Measurements from ENCODE around the gene KRT84.

The KRT84 gene, protein sequence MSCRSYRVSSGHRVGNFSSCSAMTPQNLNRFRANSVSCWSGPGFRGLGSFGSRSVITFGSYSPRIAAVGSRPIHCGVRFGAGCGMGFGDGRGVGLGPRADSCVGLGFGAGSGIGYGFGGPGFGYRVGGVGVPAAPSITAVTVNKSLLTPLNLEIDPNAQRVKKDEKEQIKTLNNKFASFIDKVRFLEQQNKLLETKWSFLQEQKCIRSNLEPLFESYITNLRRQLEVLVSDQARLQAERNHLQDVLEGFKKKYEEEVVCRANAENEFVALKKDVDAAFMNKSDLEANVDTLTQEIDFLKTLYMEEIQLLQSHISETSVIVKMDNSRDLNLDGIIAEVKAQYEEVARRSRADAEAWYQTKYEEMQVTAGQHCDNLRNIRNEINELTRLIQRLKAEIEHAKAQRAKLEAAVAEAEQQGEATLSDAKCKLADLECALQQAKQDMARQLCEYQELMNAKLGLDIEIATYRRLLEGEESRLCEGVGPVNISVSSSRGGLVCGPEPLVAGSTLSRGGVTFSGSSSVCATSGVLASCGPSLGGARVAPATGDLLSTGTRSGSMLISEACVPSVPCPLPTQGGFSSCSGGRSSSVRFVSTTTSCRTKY

DNA sequence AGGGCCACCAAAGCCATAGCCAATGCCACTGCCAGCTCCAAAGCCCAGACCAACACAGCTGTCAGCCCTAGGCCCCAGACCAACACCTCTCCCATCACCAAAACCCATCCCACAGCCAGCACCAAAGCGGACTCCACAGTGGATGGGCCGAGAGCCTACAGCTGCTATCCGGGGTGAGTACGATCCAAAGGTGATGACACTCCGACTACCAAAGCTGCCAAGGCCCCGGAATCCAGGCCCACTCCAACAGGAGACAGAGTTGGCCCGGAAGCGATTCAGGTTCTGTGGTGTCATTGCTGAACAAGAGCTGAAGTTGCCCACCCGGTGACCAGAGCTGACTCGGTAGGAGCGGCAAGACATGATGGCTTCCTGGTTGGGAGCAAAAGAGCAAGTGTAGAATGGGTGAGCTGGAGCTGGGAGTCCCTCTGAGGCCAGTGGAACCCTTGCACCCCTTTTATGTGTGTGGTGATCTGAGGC is at the start of gene KRT84:
Gene KRT84, minus strand, starts transcription at position 427 of the 477 bp plus-strand sequence. Its CDS starts 67 bp downstream, at position 360.
- in situ Hi-C loops (cut with MboI; ENCODE audit: low sequenced_read_pairs) = no loop called here

DNA sequence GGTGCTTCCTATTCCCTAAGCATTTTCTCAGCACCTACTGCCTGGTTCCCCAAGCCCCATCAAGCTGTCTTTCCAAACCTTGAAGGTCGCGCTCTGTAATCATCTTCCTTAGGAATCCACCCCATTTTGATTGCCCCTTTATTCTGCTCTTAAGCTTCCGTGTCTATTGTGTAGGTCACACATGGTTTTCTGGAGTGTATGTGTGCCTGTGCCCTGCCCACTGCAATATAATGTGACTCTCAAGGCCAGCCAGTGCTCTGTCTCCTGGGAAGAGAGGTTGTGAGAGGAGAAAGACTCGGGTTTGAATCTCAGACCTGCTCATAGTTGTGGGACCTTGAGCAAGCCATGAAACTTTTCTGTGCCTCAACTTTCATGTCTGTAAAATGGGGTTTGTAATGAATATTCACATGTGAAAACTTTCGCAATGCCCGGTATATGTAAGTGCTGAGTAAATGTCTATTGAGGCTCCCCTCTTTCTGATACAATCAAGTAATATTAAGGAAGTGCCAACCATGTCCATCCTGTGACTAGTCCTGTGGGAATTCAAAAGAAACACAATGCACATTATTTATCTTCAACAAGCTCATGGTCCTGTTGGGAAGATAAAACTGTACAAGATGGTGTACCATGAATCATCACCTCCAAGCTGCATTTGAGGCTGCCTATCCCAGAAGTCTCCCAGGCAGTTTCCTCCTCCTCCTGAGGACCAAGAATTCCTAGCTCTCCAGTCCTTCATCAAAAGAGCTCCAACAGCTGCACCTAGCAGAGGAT is 49.5 kb upstream of the KRT84 start:
- in situ Hi-C loops (cut with MboI; ENCODE audit: low sequenced_read_pairs) = no loop called here

DNA sequence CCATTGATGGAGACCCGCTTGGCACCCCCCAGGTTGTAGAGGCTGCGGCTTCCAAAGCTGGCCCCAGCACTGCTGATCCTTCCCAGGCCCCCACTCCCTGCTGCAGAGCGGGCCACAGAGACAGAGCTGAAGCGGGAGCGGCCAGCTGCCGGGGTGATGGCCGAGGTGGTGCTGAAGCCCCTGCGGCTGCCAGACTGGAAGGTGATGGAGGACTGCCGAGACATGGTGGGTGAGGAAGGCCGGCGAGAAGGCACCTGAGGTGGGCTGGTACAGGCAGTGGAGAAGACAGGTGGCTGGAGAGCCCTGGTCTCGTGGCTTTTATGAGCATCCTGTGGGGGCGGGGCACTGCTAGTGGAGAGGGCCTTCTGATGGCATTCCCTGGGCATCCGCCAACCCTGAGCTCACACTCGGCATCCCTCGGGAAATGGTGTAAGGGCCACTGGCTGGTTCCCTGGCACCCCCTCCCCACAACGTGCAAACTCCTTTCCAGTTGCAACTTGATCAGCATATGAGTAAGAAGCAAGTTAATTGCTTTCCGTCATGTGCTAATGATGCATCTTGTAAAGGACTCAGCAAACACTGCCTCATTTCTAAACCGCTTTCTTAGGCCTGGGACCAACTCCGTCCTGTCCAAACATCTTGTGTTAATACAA is 48.8 kb upstream of the KRT84 start, which contains the start of gene KRT75:
Gene KRT75, minus strand, starts transcription at position 291 of the 653 bp plus-strand sequence. Its CDS starts 67 bp downstream, at position 224.
- in situ Hi-C loops (cut with MboI; ENCODE audit: low sequenced_read_pairs) = no loop called here

DNA sequence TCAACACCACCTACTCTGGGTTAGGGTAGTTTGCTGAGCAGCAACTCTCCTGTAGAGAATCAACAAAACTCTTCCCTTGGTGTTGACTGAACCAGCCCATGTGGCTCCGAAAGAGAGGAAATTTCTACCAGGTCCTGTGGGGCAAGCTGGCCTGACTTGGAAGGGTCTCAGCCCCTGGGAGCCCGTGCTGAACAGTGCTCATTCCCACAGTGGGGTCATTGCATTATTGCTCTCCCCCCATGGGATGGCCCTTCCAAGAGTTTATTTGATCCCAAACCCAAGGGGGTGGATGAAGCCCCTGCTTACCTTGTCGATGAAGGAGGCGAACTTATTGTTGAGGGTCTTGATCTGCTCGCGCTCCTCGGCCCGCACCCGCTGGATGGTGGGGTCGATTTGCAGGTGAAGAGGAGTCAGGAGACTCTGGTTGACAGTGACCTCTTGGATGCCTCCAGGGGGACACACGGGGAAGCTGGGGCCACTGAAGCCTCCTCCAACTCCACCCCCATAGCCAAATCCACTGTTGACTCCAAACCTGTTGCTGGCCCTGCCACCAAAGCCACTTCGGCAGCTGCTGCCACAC is 48.1 kb upstream of the KRT84 start:
- in situ Hi-C loops (cut with MboI; ENCODE audit: low sequenced_read_pairs) = no loop called here

DNA sequence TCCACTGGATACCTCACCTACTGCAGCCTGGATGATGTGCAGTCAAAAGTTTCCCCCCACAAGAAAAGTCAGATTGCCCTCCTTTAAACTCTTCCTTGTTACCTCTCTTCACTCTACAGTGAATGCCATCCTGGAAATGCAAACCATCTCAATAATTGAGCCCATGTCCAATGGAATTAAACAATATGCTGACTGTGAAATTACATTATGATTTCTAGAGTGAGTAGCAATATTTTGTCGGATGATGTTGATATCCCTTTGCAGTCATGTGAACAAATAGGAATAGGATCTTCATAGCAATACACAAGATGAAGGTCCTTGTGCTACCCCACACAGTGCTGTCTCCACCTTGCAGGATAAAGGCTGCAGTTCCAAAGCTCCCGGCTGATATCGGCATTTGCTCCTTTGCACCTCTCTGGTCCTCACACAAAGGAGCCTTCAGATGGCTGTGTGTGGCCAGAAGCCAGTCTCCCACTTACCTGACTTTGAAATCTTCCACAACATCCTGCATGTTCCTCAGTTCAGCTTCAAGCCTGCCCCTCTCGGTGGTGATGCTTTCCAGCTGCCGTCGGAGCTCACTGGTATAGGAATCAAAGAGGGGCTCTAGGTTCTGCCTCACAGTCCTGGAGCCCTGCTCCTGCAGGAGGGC is 47.2 kb upstream of the KRT84 start:
- in situ Hi-C loops (cut with MboI; ENCODE audit: low sequenced_read_pairs) = no loop called here

DNA sequence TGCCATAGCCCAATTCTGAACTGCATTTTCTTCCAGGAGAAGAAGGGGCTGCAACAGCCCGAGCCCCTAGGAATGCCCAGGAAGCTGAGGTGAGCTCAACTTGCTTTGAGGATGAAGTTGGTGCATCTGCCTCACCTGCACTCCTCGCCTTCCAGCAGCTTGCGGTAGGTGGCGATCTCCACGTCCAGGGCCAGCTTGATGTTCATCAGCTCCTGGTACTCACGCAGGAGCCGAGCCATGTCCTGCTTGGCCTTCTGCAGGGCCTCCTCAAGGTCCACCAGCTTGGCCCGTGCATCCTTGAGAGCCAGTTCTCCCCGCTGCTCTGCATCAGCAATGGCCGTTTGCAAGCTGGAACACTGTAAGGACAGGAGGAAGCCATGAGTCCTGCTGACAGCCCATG is 42.7 kb upstream of the KRT84 start:
- in situ Hi-C loops (cut with MboI; ENCODE audit: low sequenced_read_pairs) = no loop called here

DNA sequence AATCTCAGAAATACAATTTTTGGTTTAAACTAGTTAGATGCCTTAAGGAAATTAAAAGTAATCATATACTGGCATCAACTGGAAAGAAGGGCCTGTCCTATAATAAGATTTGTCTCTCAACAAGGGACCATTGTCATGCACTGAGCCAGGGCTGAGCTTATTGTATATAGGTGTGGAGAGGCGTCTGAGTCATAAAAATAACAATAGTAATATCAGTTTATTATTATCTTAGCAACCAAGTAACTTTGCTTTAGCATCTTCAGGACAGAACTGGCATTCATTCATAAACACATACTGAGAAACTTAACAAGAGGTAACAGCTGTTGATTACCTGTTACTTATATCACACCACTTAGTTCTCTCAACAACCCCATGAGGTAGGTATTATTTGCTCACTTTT is 41.6 kb upstream of the KRT84 start:
- in situ Hi-C loops (cut with MboI; ENCODE audit: low sequenced_read_pairs) = no loop called here

DNA sequence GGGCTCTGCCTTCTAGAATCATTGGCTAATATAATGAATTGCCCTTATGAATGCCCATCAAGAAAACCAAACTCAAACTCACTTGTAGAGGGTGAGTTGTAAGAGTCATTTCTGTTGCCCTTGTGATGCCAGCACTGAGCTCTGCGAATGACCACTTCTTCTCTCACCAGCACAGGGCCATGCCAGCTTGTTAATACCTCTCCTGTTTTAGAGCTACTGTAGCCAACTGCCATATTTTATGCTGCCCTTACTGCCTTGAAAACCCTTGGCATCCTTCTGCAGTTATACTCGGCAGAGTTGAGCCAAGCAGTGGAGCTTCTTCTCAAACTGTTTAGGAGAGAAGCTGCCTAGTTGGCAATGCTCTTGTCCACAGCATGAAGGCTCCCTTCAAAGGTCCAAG is 40.6 kb upstream of the KRT84 start:
- in situ Hi-C loops (cut with MboI; ENCODE audit: low sequenced_read_pairs) = no loop called here

DNA sequence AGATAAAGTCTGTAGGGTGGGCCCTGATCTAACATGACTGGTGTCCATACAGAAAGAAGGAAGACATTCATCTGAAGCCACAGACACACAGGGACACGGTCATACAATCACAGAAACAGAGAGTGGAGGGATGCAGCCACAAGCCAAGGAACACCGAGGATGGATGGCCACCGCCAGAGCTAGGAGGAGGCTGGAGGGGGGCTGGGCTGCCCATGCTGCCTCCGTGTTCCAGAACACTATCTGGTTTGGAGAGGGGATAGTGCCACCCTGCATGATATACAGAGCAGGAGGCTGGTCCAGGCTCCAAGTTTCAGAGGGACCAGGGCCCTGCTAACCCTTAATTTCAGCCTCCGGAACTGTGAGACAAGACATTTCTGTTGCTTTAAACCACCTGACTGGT is 40.0 kb upstream of the KRT84 start:
- in situ Hi-C loops (cut with MboI; ENCODE audit: low sequenced_read_pairs) = no loop called here

DNA sequence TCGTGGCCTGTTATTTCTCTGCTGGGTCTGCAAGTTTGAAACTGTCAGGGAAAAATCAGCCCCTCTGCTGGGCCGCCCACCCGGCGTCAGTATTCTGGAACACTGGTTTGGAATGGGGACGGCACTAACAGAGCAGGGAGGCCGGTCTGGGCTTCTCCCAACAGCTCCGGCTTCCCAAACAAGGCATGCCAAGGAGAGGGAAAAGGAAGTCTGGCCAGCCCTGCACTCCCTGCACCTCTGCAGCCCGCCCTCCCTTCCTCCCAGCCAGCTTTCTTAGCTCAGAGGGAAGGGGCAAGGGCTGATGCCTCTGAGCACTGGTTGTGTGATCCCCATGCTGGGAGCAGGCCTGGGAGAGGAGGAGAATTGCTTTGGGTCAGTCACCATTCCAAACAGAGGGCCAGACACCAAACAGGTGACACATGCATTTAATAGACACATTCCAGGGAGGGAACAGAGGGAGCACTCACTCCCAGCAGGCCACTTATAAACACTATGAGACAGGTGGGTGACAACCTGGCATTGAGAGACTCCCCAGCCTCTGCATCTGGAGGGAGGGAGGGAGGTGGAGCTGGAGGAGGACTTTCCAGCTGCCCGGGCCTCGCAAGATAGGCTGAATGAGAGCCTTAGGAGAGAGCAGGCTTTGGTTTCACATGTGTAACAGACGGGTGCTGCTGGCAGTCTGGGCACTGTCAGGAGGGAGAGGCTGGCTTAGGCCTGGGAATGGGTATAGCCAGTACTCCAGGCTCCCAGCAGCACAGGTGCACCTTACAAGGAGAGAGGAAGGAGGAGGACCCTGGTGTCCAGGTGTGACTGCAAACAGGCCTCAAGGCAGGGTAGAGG is 38.4 kb upstream of the KRT84 start:
- in situ Hi-C loops (cut with MboI; ENCODE audit: low sequenced_read_pairs) = no loop called here

DNA sequence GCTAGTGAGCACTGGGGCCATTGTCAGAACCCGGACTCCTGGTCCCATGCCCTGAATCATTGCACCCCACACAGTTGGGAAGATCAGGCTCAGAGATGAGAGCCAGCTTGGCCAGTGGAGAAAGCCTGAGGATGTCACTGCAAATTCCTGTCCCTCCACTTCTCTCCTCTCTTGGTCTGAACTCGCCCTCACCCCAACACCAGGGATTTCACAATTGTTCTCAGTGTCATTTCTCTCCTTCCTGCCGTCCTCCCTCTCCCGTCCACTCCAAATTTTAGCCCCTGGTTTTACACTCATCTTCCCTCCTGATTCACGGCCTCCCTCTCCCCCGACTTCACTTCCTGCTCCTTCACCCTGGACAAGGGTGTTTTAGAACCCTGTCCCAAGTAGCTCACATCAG is 37.6 kb upstream of the KRT84 start:
- in situ Hi-C loops (cut with MboI; ENCODE audit: low sequenced_read_pairs) = no loop called here

DNA sequence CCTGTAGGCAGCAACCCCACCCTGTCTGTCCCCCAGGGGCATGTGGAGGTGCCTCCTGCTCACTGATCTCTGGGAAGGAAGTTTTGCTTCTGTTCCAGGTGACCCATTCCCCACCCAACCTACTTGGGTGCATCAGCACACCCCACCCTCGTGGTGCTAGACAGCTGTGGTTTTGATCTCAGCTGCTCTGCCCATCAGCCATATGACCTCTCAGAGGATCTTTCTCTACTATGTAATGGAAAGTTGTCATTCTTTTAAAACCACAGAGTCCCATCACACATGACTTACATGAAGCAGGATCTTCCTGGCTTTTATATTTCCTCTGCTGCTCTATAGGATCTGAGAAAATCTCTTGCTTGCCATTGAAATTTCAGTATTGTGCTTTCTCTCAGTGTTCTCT is 34.2 kb upstream of the KRT84 start:
- in situ Hi-C loops (cut with MboI; ENCODE audit: low sequenced_read_pairs) = no loop called here

DNA sequence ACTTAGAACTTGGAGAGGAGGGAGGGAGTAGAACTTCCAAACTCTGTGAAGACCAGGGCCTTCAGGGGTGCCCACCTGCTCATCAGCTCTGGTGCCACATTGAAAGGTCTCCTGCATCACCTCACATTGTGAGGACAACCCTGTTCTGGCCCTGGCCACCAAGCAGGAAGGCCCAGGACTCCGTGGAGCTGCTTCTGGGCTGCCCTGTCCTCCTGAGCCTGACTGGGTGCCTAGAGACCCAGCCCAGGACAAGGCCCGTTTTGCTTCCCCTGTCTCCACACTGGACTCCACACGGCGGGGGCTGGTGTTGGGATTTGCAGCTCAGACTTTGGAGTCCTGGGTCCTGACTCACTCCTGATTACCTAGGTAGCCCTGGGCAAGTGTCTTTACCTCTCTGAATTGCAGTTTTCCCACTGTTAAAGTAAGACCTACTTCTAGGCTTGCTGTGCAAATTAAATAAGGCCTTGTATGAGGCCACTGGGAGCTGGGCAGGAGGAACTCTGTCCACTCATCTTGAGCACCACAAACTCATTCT is 33.2 kb upstream of the KRT84 start:
- in situ Hi-C loops (cut with MboI; ENCODE audit: low sequenced_read_pairs) = no loop called here

DNA sequence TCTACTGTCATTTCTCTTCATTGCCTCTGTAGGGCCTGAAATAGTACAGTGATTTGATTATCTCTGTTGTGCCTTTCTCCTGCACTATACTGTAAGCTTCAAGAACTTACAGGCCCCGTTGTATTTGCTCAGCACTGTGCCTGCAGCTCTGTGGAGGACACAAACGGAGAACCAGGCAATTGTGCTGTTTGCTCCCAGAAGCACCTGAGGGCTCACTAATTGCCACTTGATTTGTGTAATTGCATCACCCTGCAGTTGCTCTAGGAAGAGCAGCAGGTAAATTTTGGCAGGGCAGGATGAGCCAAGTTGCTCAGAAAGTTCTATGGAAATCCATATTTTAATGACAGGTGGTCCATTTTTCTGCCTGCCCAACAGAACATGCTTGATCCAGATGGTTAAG is 32.3 kb upstream of the KRT84 start:
- in situ Hi-C loops (cut with MboI; ENCODE audit: low sequenced_read_pairs) = no loop called here

DNA sequence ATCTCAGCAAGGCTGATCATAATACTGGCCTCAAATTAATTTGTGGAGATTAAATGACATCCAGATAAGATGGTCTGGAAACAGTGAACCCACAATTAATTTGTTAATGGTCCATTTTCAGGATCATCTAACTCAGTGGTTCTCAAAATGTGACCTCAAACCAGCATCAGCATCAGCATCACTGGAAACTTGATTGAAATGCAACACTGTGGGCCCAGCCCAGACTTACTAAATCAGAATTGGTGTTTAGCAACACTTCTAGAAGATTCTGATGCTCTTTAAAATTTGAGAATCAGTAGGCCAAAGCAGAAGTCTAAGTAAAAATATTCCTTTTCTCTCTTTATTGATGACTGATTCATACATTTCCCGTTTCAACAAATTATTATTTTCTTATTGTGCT is 31.3 kb upstream of the KRT84 start:
- in situ Hi-C loops (cut with MboI; ENCODE audit: low sequenced_read_pairs) = no loop called here

DNA sequence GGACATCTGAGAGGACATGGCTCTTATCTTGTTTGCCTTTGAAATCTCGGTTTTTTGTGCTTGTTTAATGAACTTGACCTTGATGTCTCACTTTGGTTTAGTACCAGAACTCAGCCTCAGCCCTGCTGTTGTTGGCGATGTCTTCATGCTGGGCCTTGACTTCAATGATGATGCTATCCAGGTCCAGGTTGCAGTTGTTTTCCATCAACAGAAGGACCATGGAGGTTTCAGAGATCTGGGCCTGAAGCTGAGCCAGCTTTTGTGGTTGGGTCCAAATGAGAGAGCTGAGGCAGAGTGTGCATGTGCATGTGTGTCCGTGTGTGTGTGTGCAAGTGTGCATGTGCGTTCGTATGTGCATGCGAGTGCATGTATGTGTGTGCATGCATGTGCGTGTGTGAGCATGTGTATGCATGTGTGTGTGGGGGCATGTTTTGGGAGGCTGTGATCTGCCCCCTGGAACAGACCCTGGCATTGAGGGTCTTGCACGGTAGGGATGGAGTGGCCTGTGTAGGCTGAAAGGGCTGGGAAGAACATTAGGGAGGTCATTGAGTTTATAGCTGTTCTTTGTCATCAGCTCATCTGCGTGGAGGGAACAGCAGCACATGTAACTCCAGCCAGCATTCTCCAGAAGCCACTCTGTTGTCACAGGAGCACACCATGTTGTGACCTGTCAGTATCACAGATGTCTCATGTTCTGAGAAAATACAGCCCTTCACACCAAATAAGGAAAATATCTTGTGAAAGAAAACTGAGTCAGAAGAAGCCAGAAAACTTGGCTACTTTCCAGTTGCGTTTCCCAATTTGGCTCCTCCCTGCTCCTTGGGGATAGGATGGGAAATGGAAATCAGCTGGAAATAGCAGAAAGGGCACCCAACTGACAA is 30.7 kb upstream of the KRT84 start:
- in situ Hi-C loops (cut with MboI; ENCODE audit: low sequenced_read_pairs) = no loop called here

DNA sequence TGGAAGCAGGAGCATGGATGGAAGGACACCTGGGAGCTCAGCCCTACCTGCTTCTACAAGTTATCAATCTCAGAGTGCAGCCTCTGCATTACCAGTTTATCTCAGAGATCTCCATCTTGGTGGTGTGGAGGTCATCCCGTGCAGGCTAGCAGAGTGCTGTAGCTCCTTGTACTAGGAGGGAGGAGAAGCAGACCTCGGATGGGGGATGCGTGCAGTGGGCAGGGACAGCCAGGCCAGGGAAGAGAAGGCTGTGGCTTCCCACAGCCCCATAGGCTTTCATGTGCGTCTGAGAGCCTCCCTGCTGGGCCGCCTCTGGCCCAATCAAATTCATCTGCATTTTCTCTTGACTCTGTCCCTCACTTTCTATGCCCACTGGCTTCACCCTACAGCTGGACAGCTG is 29.5 kb upstream of the KRT84 start:
- in situ Hi-C loops (cut with MboI; ENCODE audit: low sequenced_read_pairs) = no loop called here

DNA sequence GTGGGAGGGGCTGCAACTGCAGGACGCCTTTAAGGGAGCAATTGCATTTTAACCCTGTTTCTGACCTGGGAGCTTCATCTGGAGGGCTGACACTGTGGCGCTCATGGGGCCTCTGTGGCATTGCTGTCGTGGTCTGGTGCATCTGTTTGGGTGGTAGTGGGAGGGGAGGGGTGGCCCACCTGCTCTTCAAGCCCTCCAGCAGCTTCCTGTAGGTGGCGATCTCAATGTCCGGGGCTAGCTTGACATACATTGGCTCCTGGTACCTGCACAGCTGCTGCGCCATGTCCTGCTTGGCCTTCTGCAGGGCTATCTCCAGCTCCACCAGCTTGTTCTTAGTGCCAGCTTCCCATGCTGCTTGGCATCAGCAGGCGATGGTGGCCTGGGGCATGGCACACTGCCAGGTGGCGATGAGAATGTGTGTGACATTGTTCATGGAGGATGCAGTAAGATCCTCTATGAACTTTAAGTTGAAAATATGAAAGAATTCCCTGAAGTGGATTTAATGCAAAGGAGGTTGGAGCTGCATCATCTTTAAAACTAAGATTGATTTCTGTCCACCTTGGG is 28.4 kb upstream of the KRT84 start:
- in situ Hi-C loops (cut with MboI; ENCODE audit: low sequenced_read_pairs) = no loop called here
